WTC11 (cell line): Measurements from ENCODE around the gene ELFN2. TPM values are rescaled to one million over a fixed set of nuclear protein-coding genes. Genes with fewer than 3 reads are reported as not detected.

Experiments
- ATAC-seq: fragments of 200-7000 bp; cut with Tn5 transposase; 2 replicates; pipeline ENCODE4 v1.10.0; 2021; ENCODE audit warnings: mild to moderate bottlenecking, moderate library complexity
- CTCF ChIA-PET: fragments of 300-600 bp; sonication (Branson Sonifier 250); formaldehyde crosslinking; loops from one replicate; lab custom pipeline; 2021; ENCODE audit warnings: antibody characterized with exemption; lab: Charles Lee
- POLR2A ChIA-PET: fragments of 350-600 bp; sonication (Branson Sonifier 250); formaldehyde crosslinking; loops from one replicate; lab custom pipeline; 2021; ENCODE audit warnings: antibody characterized with exemption; lab: Charles Lee
- DNase-seq: peaks from one replicate; pipeline ENCODE4 v3.0.0; 2021; ENCODE audit warnings: low spot score
- H3K27ac Mint-ChIP-seq: 2 replicates; pipeline ENCODE4 v1.8.0; 2021; ENCODE audit warnings: mixed read lengths
- H3K27me3 Mint-ChIP-seq: 2 replicates; pipeline ENCODE4 v1.8.0; 2021; ENCODE audit warnings: low read depth, mild to moderate bottlenecking, moderate library complexity, mixed read lengths
- H3K36me3 Mint-ChIP-seq: 2 replicates; pipeline ENCODE4 v1.8.0; 2021; ENCODE audit warnings: mixed read lengths
- H3K4me1 Mint-ChIP-seq: 2 replicates; pipeline ENCODE4 v1.8.0; 2022; ENCODE audit warnings: mixed read lengths
- H3K4me3 Mint-ChIP-seq: 2 replicates; pipeline ENCODE4 v1.8.0; 2021; ENCODE audit warnings: mild to moderate bottlenecking, moderate library complexity, mixed read lengths
- H3K9me3 Mint-ChIP-seq: 2 replicates; pipeline ENCODE4 v1.8.0; 2021; ENCODE audit warnings: mixed read lengths
- FOXP1 ChIP-seq: sonication (generic); formaldehyde crosslinking; IDR thresholded peaks from 2 replicates; pipeline ENCODE4 v1.8.0; 2022; ENCODE audit warnings: missing genetic modification reagents, mild to moderate bottlenecking, moderate library complexity, borderline replicate concordance
- NFE2L1 ChIP-seq: sonication (generic); formaldehyde crosslinking; IDR thresholded peaks from 2 replicates; pipeline ENCODE4 v1.8.1; 2023; ENCODE audit warnings: missing genetic modification reagents
- NR1H2 ChIP-seq: sonication (generic); formaldehyde crosslinking; IDR thresholded peaks from 2 replicates; pipeline ENCODE4 v1.9.0; 2021; ENCODE audit warnings: mild to moderate bottlenecking, moderate library complexity, missing genetic modification reagents
- NR3C1 ChIP-seq: sonication (generic); formaldehyde crosslinking; conservative IDR thresholded peaks from 2 replicates; pipeline ENCODE4 v1.8.1; 2023; ENCODE audit warnings: low read depth, mild to moderate bottlenecking, missing genetic modification reagents
- TEAD4 ChIP-seq: sonication (generic); formaldehyde crosslinking; IDR thresholded peaks from 2 replicates; pipeline ENCODE4 v1.8.0; 2022; ENCODE audit warnings: mild to moderate bottlenecking, missing genetic modification reagents
- TP53 ChIP-seq: sonication (generic); formaldehyde crosslinking; IDR thresholded peaks from 2 replicates; pipeline ENCODE4 v1.8.1; 2023; ENCODE audit warnings: mild to moderate bottlenecking, missing genetic modification reagents
- ZBTB21 ChIP-seq: sonication (generic); formaldehyde crosslinking; IDR thresholded peaks from 2 replicates; pipeline ENCODE4 v1.8.1; 2023; ENCODE audit warnings: mild to moderate bottlenecking, missing genetic modification reagents, borderline replicate concordance
- ZNF219 ChIP-seq: sonication (generic); formaldehyde crosslinking; IDR thresholded peaks from 2 replicates; pipeline ENCODE4 v1.8.0; 2023; ENCODE audit warnings: missing genetic modification reagents, mild to moderate bottlenecking, borderline replicate concordance
- ZNF232 ChIP-seq: sonication (generic); formaldehyde crosslinking; IDR thresholded peaks from 2 replicates; pipeline ENCODE4 v1.8.0; 2022; ENCODE audit warnings: mild to moderate bottlenecking, missing genetic modification reagents
- ZNF263 ChIP-seq: sonication (generic); formaldehyde crosslinking; IDR thresholded peaks from 2 replicates; pipeline ENCODE4 v1.8.1; 2022; ENCODE audit warnings: low read depth, mild to moderate bottlenecking, moderate library complexity, missing genetic modification reagents
- total RNA-seq: library from RNA; stranded (reverse); gene quantifications from 3 replicates; pipeline ENCODE4 v1.2.3, GENCODE V29; 2021
- TF ChIP-seq, protein P1 (sequence below): sonication (generic); formaldehyde crosslinking; IDR thresholded peaks from 2 replicates; pipeline ENCODE4 v1.8.0; 2022; ENCODE audit warnings: mild to moderate bottlenecking, missing genetic modification reagents
- TF ChIP-seq, protein P2 (sequence below): sonication (generic); formaldehyde crosslinking; IDR thresholded peaks from 2 replicates; pipeline ENCODE4 v1.8.1; 2023; ENCODE audit warnings: mild to moderate bottlenecking, missing genetic modification reagents, moderate library complexity
- TF ChIP-seq, protein P3 (sequence below): fragments of 250-450 bp; sonication (Bioruptor Pico); IDR thresholded peaks from 2 replicates; pipeline ENCODE4 v1.8.0; 2021; ENCODE audit warnings: mild to moderate bottlenecking
- TF ChIP-seq, protein P4 (sequence below): sonication (generic); formaldehyde crosslinking; IDR thresholded peaks from 2 replicates; pipeline ENCODE4 v1.8.0; 2022; ENCODE audit warnings: mild to moderate bottlenecking, missing genetic modification reagents
- TF ChIP-seq, protein P5 (sequence below): sonication (generic); formaldehyde crosslinking; IDR thresholded peaks from 2 replicates; pipeline ENCODE4 v1.8.1; 2022; ENCODE audit warnings: low read depth, mild to moderate bottlenecking, moderate library complexity, missing genetic modification reagents, borderline replicate concordance
- TF ChIP-seq, protein P6 (sequence below): sonication (generic); formaldehyde crosslinking; IDR thresholded peaks from 2 replicates; pipeline ENCODE4 v1.8.1; 2022; ENCODE audit warnings: mild to moderate bottlenecking, moderate library complexity, missing genetic modification reagents

ELFN2 gene
- total RNA-seq, 1 experiment from 2014 or later, result 0.87 TPM

DNA sequence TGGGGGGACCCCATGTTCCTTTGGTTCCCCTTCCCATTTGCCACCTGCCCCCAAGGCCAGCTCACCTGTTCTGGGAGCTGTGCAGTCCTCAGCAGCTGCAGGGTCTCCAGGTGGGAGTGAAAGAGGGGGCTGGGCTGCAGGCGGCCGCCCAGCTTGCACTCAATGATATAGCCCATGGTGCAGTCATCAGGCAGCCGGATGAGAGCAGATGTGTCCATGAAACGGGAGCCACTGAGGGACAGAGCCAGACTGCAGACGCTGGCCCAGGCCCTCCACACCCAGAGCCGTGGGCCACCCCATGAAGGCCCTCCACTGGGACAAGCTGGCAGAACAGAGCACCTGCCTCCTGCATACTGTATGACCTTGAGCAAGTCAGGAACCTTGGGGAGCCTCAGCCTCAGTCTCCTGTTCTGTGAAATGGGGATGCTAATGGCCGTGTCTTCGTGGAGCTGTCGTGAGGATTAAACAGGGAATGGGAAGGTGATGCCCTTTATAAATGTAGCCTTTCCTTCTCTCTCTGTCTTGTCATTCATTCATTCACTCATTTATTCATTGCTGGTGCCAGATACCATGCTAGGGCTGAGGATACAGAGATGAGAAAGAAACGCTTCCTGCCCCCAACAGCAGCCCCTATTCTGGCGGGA, 47.3 kb upstream of the ELFN2 start:
- ChIA-PET CTCF (interaction anchor here (1.1 to 2.7 kb wide), 5 partner anchors 12 to 118 kb away, joined by 3 to 11 read pairs (median 6); partner anchors contain the start of gene MFNG), POLR2A (no interaction called here)

DNA sequence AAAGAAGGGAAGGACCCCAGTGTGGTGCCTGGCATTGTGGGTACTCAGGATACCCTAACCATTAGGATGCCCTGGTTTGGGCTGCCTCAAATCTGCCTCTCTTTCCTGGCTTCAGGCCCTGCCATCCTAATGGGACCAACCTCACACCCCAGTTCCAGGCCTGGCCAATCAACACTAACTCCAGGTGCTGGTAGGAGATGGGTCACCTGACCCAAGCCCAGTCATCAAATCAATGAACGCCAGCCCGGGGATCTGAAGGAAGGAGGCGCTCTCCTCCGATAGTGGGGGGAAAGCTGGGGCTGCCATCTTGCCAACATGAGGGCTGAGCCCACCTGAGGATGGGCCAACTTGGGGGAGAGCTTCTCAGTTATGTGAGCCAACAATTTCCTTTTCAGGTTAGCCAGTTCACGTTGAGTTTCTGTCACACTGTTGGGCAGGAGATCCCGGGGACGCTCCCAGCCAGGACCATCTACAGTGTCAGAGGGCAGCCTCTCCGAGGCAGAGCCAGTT, 46.2 kb upstream of the ELFN2 start:
- Mint-ChIP-seq H3K4me1 (0 out of 2 replicates have a peak, but pooled peaks cover 3% of the 10 kb centered on the region), H3K9me3 (no peaks in the 10 kb centered on the region), H3K27me3 (no peaks in the 10 kb centered on the region; the same call in 1 of the 2 replicates), H3K27ac (no peak overlapping the region), H3K36me3 (no peaks in the 10 kb centered on the region), H3K4me3 (no peak overlapping the region)
- ATAC-seq, result no peak
- POLR2A ChIA-PET, result no interaction called here
- no peak for DNase-seq
- CTCF ChIA-PET, result interaction anchor here (0.6 to 2.6 kb wide), 23 partner anchors 13 to 697 kb away, joined by 3 to 175 read pairs (median 7); partner anchors contain the start of genes CARD10, ELFN2, GGA1 and IFT27
- TF ChIP-seq, protein P1, sequence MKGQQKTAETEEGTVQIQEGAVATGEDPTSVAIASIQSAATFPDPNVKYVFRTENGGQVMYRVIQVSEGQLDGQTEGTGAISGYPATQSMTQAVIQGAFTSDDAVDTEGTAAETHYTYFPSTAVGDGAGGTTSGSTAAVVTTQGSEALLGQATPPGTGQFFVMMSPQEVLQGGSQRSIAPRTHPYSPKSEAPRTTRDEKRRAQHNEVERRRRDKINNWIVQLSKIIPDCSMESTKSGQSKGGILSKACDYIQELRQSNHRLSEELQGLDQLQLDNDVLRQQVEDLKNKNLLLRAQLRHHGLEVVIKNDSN (CRISPR knock-in tag), result no peak
- TF ChIP-seq, protein P2, sequence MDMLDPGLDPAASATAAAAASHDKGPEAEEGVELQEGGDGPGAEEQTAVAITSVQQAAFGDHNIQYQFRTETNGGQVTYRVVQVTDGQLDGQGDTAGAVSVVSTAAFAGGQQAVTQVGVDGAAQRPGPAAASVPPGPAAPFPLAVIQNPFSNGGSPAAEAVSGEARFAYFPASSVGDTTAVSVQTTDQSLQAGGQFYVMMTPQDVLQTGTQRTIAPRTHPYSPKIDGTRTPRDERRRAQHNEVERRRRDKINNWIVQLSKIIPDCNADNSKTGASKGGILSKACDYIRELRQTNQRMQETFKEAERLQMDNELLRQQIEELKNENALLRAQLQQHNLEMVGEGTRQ (CRISPR knock-in tag), result peak; percentile 52; the same call in 1 of the 2 replicates

More for the DNA sequence above, 47.3 kb upstream of the ELFN2 start:
- Mint-ChIP-seq H3K4me1 (0 out of 2 replicates have a peak, but pooled peaks cover 3% of the 10 kb centered on the region), H3K27me3 (no peaks in the 10 kb centered on the region; the same call in 1 of the 2 replicates), H3K4me3 (no peak overlapping the region)
- no peak for TF ChIP-seq FOXP1
- TF ChIP-seq NR3C1 (CRISPR knock-in tag), result no peak
- no peak for TF ChIP-seq NR1H2 (CRISPR knock-in tag)
- TF ChIP-seq, protein P3, sequence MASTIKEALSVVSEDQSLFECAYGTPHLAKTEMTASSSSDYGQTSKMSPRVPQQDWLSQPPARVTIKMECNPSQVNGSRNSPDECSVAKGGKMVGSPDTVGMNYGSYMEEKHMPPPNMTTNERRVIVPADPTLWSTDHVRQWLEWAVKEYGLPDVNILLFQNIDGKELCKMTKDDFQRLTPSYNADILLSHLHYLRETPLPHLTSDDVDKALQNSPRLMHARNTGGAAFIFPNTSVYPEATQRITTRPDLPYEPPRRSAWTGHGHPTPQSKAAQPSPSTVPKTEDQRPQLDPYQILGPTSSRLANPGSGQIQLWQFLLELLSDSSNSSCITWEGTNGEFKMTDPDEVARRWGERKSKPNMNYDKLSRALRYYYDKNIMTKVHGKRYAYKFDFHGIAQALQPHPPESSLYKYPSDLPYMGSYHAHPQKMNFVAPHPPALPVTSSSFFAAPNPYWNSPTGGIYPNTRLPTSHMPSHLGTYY (CRISPR knock-in tag), result no peak
- no peak for TF ChIP-seq ZNF232 (CRISPR knock-in tag)
- no peak for TF ChIP-seq TP53 (CRISPR knock-in tag)
- no peak for TF ChIP-seq ZNF219
- TF ChIP-seq TEAD4 (CRISPR knock-in tag), result no peak
- TF ChIP-seq ZBTB21 (CRISPR knock-in tag), result no peak
- TF ChIP-seq ZNF263 (CRISPR knock-in tag), result no peak
- TF ChIP-seq, protein P4, sequence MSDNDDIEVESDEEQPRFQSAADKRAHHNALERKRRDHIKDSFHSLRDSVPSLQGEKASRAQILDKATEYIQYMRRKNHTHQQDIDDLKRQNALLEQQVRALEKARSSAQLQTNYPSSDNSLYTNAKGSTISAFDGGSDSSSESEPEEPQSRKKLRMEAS, result no peak
- TF ChIP-seq NFE2L1, result no peak
- TF ChIP-seq, protein P5, sequence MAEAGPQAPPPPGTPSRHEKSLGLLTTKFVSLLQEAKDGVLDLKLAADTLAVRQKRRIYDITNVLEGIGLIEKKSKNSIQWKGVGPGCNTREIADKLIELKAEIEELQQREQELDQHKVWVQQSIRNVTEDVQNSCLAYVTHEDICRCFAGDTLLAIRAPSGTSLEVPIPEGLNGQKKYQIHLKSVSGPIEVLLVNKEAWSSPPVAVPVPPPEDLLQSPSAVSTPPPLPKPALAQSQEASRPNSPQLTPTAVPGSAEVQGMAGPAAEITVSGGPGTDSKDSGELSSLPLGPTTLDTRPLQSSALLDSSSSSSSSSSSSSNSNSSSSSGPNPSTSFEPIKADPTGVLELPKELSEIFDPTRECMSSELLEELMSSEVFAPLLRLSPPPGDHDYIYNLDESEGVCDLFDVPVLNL (CRISPR knock-in tag), result no peak
- TF ChIP-seq, protein P6, sequence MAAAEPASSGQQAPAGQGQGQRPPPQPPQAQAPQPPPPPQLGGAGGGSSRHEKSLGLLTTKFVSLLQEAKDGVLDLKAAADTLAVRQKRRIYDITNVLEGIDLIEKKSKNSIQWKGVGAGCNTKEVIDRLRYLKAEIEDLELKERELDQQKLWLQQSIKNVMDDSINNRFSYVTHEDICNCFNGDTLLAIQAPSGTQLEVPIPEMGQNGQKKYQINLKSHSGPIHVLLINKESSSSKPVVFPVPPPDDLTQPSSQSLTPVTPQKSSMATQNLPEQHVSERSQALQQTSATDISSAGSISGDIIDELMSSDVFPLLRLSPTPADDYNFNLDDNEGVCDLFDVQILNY (CRISPR knock-in tag), result no peak
- TF ChIP-seq, all 79 proteins: peak for 0
- Mint-ChIP-seq H3K9me3 (no peaks in the 10 kb centered on the region), H3K36me3 (no peaks in the 10 kb centered on the region), H3K27ac (no peak overlapping the region)
- DNase-seq (no peak), ATAC-seq (no peak)
